Central memory CD8-positive, alpha-beta T cell (primary cell): ENCODE measurements around the gene C3orf49.
A peak's percentile ranks its signal among the peaks of the same experiment; 100 is the strongest.

ENCODE experiments used
- ATAC-seq: fragments of 150-1000 bp; cut with Tn5 transposase; replicated peaks from 2 replicates; pipeline ENCODE4 v1.10.0; 2022; ENCODE audit warnings: mild to moderate bottlenecking, moderate FRiP score, moderate number of reproducible peaks; ENCODE audit not compliant: poor library complexity, severe bottlenecking; ENCODE audit errors: extremely low read depth
- DNase-seq, 2 donors: peaks; one replicate each; pipeline ENCODE4 v3.0.0; 2021; ENCODE audit warnings: low spot score in 2 of 2
- H3K27ac Mint-ChIP-seq: one replicate; pipeline ENCODE4 v1.8.0; 2022; ENCODE audit warnings: low read depth, mild to moderate bottlenecking, moderate library complexity, mixed read lengths
- H3K27me3 Mint-ChIP-seq: one replicate; pipeline ENCODE4 v1.8.0; 2022; ENCODE audit warnings: mixed read lengths
- H3K36me3 Mint-ChIP-seq: one replicate; pipeline ENCODE4 v1.8.0; 2022; ENCODE audit warnings: mild to moderate bottlenecking, moderate library complexity, mixed read lengths; ENCODE audit not compliant: insufficient read depth
- H3K4me1 Mint-ChIP-seq: one replicate; pipeline ENCODE4 v1.8.0; 2022; ENCODE audit warnings: mixed read lengths
- H3K4me3 Mint-ChIP-seq: one replicate; pipeline ENCODE4 v1.8.0; 2022; ENCODE audit warnings: mild to moderate bottlenecking, moderate library complexity, mixed read lengths
- H3K9me3 Mint-ChIP-seq: one replicate; pipeline ENCODE4 v1.8.0; 2022; ENCODE audit warnings: mixed read lengths

Gene C3orf49

GRCh38 chr3:63896332-63897030 lies 77.4 kb downstream of the C3orf49 start:
- Mint-ChIP-seq H3K9me3 (no peaks in the 10 kb centered on the region), H3K36me3 (peaks cover 7% of the 10 kb centered on the region), H3K27ac (peak overlapping the region; percentile 85), H3K4me1 (peaks cover 51% of the 10 kb centered on the region), H3K27me3 (no peaks in the 10 kb centered on the region), H3K4me3 (no peak overlapping the region)
- ATAC-seq (no peak), DNase-seq (no peak)
